COLO829 (cell line): Measurements from ENCODE around the gene FYN.

ENCODE experiments used
- DNase-seq: peaks from one replicate; pipeline ENCODE4 v3.0.0; 2012; ENCODE audit warnings: low spot score

Gene FYN

DNA sequence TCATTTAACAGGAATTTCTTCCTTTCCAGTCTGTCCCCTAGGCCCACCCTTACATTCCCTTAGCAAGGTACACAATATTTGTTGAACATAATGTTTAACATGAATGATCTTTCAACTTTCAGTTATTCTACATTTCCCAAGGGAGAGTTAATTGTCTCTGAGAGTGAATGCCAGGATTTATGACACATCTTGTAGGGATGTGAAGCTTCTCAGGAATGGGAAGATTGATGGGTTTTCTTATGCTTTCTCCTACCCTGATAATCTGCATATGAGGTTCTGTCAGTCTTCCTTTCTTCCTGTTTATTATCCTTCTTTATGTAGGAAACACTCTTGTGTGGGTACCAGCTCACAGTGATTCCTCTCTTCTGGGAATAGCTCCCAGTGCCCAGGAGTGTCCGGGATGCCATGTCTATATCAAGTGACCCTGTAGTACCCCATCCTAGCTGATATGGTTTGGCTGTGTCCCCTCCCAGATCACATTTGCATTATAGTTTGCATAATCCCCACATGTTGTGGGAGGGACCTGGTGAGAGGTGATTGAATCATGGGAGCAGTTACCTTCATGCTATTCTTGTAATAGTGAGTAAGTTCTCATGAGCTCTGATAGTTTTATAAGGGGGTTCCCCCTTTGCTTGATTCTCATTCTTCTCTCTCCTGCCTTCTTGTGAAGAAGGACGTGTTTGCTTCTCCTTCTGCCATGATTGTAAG is 7.1 kb upstream of the FYN start:
- DNase-seq = no peak

DNA sequence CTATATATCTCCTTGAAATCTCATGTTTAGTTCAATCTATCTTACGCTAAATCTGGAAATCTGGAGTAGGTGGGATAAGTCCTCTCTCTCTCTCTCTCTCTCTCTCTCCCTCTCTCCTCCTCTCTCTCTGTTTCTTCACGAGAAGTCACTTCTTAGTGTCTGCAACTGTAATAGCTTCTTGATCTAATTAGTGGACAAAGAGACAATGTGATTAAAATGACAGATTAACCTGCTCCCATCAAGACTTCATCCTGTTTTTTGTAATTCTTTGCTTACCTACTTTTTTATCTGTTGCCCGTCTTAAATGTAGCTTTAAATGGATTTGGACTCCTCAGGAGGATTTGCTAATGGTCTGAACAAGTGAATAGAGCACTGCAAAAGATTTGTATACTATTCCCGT is 2.5 kb upstream of the FYN start:
- no peak for DNase-seq

- no peak for DNase-seq
Measured at GRCh38 chr6:111874025-111874415, 768 bp upstream of the FYN start.

GRCh38 chr6:111872401-111873177 is 663 bp downstream of the FYN start:
- DNase-seq = no peak

DNA sequence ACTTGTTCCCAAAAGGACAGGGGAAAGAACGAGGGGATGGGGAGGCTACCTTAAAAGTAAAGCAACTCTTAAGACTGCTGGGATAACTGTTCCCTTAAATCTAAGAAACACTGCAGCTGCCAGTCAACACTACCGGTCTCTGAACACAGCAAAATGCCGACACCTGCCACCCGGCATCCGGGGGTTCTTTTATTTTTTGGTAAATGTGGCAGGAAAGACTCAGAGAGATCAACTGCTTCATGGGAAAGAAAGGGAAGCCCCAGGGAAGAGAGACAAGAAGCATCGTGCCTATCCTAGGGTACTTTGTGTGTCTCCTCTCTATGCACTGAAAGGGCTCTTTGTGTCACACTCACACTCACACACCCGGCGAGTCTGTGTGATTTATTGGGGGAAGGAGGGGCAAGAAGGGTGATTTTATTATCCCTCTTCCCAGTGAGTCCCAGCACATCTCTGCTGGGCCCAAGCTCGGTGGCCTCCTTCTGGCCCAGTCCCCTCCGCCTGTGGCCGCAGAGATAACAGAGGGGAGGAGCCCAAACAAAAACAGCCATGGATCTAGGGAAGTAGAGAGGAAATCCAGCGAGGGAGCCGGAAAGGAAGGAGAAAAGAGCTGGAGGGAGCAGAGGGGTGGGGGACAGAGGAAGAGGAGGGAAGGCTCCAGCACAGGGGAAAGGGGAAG is 1.4 kb downstream of the FYN start:
- peak; percentile 80 for DNase-seq

DNA sequence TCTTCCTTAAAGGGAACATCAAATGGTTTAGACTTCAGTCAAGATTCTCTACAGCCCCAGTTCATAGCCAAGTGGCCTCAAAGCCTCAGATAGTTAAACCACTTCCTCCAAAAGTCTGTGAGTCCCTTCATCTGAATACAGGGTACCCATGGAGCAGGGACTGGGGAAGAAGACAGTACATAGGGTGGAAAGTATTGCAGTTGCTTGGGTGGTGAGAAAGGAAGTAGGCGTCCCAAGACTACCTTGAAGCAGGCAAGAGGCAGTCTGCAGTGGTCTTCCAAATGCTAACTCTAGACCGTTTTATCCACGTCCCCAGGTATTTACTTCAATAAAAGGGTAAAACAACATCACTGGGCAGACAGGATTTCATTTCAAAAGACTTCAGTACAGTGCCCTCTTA is 2.0 kb downstream of the FYN start:
- no peak for DNase-seq

DNA sequence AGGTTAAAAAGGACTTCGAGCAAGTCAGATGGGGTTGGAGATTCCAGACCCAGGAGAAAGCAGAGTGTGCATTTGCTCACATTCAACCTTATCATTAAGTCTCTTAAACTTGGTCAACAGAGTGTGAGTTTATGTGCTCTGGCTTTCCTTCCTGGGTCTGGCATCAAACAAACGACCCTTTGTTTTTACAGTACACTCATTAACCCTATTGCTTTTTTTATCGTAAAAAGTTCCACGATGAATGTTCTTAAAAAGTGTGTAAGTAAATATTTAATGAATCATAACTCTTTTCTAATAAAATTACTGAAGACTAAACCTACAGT is 2.5 kb downstream of the FYN start:
- DNase-seq = no peak

- no peak for DNase-seq
Measured at GRCh38 chr6:111870051-111870741, 3.1 kb downstream of the FYN start.

DNA sequence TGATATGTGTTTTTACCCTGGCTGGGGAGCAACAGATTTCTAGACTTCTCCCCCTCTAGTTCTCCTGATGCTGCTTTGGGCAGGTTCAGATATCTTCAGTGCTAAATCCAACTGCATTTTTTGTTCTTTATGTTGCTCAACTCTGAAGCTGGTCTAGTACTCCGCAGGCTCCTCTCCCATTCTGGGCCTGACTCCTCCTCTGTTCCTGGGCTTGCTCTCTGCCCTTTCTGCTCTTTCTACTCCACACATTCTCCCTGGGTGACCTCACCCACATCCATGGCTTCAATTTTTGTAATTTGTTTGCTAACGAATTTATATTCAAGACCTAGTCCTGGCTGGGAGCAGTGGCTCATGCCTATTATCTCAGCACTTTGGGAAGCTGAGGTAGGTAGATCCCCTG is 6.4 kb downstream of the FYN start:
- no peak for DNase-seq

- DNase-seq = no peak
Measured at GRCh38 chr6:111865909-111866546, 7.2 kb downstream of the FYN start.

GRCh38 chr6:111865049-111865585 is 8.1 kb downstream of the FYN start:
- DNase-seq = no peak

DNA sequence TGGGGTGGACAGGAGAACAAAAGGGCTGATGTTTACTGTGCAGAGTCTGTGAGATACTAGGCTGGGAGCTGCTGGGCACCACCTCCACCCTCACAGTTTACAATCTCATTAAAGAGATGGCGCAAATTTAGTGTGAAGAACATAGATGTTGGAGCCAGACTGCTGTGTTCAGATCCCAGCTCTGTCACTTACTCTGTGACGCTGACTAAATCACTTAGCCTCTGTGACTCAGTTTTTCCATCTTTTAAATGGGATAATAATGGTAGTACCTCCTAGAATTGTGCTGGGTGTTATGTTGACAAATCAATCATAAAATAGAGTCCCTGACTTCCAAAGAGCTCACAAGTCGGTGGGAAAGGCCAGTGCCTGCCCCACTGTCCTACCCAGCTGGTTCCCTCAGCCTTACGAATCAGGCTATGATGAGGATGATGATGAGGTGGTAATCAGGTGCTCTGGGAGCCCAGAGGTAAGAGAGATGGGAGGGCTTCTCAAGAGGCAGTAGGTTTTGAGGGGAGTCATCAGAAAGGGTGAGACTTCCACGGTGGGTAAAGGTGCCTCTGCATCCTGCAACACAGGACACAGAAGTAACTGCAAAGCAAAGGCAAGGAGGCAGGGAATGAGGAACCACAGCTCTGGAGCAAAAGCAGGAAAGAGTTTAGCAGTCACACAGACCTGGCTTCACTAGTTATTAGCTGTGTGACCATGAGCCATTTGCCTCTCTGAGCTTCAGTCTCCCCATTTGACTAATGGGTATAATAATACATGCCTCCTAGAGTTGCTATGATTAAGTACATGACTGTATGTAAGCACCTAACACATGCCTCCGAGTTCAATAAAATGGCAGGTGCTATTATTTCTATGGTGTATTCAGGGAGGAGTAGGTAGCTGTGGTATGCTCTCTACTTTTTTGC is 8.9 kb downstream of the FYN start:
- no peak for DNase-seq

GRCh38 chr6:111862741-111863140 is 10.5 kb downstream of the FYN start:
- no peak for DNase-seq

DNA sequence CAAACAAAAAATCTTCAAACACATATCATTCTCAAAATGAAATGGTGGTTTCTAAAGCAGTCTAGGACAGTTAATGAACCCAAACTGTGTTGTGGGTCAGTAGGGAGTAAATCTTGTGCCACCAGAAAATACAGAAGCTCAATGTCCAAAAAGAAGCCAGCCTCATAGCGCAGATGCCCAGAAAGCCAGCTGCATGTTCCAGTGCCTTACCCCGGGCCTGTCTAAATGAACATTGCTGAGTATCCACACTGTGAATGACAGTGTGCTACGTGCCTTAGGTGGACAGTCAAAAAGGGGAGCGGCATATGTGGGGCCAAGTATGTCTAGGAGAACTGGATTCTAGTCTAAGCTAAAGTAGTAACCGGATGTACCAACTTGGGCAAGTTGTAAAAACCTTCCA is 10.9 kb downstream of the FYN start:
- DNase-seq = no peak

GRCh38 chr6:111861431-111861885 is 11.8 kb downstream of the FYN start:
- no peak for DNase-seq

- DNase-seq = peak; percentile 79
Measured at GRCh38 chr6:111858347-111858746, 14.9 kb downstream of the FYN start.

GRCh38 chr6:111857674-111858337 is 15.4 kb downstream of the FYN start:
- no peak for DNase-seq

GRCh38 chr6:111855753-111856152 is 17.5 kb downstream of the FYN start:
- DNase-seq = no peak

GRCh38 chr6:111854683-111855082 is 18.6 kb downstream of the FYN start:
- no peak for DNase-seq

- no peak for DNase-seq
Measured at GRCh38 chr6:111852725-111853124, 20.5 kb downstream of the FYN start.
